COLO829 (cell line): ENCODE measurements around the gene RPS27L.
"Not testable (repeated sequence)": the region's sequence is repeated elsewhere in the genome, so short reads cannot be mapped to it uniquely, and the experiment has no call there.

Experiments used
- DNase-seq: peaks from one replicate; pipeline ENCODE4 v3.0.0; 2012; ENCODE audit warnings: low spot score

Gene RPS27L

DNA sequence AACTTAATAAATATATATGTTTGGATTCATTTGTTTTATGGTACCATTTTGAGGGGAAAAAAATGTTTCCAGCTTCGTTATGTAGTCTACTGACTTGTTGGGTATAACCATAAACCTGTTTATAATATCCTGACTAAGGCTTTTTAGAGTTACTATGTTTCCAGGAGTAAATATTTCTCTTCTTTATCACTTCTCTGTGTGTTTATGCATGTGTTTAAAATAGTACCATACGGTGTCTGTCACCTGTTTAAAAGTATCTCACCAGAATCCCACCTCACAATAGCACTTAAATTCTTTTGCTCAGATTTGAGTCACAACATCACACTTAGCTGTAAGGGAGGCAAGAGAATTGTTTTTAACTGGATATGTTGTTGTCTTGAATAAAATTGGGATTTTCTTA lies 20.5 kb downstream of the RPS27L start:
- DNase-seq = no peak

DNA sequence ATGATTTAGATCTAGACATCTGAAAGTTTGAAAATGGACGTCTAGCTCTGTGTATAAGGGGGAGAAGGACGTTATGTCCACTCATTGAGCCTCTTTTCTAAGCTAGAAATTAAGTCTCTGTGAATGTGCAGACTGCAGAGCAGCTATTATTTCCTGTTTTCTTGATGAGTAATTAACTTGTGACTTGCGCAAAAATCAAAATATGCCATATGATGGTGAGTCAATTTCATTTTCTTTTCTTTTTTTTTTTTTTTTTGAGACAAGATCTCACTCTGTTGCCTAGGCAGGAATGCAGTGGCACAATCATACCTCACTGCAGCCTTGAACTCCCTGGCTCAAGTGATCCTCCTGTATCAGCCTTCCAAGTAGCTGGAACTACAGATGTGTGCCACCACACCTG lies 21.5 kb downstream of the RPS27L start:
- peak; percentile 60 for DNase-seq

DNA sequence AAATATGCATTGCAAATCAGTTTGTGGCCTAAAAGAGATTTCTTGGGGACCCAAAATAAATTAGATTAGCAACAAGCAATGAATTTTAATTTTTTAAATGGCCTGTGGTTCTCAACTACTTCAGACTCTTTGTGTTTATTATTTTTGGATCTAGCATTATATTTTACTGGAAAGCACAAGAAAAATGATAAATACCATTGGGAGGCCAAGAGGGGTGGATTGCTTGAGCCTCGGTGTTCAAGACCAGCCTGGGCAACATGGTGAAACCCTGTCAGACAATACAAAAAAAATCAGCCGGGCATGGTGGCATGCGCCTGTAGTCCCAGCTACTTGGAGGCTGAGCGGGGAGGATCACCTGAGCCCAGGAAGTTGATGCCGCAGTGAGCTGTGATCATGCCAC lies 22.0 kb downstream of the RPS27L start:
- DNase-seq = no peak

- no peak for DNase-seq
Observed at GRCh38 chr15:63134245-63134985, 22.9 kb downstream of the RPS27L start.

DNA sequence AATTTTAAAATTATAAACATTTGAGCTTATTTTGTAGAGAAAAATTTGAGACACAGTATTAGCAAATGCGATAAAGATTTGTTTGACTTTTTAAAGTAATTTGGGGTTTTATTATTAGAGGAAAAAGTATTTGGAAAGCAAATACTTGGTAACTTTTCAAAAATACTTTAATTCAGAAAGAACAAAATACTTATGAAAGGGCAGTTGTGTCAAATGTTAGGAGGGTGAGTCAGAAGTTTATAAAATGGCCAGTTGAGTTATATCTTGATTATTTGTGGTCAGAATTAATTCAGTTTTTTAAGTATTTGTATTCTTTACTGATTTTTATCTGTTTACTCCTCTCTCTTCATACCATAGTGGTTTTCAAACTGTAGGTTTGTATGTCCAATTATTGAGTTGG lies 23.5 kb downstream of the RPS27L start:
- DNase-seq = peak; percentile 34

DNA sequence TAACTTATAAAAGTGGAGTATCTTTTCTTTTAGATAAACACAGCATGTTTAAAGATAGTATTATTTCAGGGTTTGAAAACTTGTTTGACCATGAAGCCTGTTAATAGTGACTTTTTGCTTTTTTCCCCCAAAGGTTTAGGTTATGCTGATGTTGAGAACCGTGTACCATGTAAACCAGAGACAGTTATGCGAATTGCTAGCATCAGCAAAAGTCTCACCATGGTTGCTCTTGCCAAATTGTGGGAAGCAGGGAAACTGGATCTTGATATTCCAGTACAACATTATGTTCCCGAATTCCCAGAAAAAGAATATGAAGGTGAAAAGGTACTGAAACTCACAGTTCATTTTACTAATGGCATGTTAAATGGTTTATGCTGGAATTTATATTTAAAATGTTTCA lies 30.6 kb downstream of the RPS27L start:
- DNase-seq = no peak

- DNase-seq = no peak
Observed at GRCh38 chr15:63124506-63124905, 32.8 kb downstream of the RPS27L start.

GRCh38 chr15:63122002-63122875 lies 35.0 kb downstream of the RPS27L start:
- DNase-seq = peak; percentile 60

GRCh38 chr15:63121382-63122001 lies 35.8 kb downstream of the RPS27L start, which contains the start of gene LACTB:
Gene LACTB (plus strand): TSS chr15:63121861. CDS start chr15:63121872, 11 bp downstream.
- peak; percentile 51 for DNase-seq

- DNase-seq = no peak
Observed at GRCh38 chr15:63118854-63119253, 38.4 kb downstream of the RPS27L start.

DNA sequence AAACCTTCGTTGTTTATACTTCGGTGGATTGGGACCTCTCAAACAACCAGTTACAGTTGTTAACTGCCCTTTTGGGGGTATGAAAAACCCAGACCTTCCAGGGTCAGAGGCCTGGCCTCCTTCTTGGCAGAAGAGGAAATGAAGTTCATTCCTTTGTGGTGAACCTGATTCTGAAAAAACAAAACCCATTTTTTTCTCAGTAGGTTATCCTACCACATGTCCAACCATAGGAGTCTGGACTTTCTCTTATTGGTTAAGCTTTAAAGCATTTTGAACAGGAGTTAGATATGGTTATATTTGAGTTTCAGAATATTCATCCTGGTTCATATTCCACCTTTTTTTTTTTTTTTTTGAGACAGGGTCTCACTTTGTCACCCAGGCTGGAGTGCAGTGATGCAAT lies 42.8 kb downstream of the RPS27L start:
- DNase-seq = no peak

GRCh38 chr15:63112871-63113270 lies 44.4 kb downstream of the RPS27L start:
- no peak for DNase-seq

DNA sequence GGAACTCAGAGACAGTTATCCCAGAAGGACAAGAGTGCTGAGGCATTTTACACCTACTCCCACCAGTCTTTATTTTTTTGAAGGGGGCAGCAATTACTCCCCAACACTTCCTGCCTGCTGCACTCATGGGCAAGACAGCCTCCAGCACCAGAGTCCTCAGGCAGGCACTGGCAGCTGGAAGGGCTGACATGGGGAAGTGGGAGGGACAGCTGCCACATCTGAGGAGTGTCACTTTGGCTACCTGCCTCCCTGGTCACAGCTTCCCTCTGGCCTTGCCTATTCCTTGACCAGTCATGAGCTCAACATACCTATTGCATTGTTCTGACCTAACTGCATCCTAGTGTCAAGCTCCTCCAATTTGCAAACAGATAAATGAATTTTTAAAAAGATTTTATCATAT lies 45.8 kb downstream of the RPS27L start:
- DNase-seq = no peak

DNA sequence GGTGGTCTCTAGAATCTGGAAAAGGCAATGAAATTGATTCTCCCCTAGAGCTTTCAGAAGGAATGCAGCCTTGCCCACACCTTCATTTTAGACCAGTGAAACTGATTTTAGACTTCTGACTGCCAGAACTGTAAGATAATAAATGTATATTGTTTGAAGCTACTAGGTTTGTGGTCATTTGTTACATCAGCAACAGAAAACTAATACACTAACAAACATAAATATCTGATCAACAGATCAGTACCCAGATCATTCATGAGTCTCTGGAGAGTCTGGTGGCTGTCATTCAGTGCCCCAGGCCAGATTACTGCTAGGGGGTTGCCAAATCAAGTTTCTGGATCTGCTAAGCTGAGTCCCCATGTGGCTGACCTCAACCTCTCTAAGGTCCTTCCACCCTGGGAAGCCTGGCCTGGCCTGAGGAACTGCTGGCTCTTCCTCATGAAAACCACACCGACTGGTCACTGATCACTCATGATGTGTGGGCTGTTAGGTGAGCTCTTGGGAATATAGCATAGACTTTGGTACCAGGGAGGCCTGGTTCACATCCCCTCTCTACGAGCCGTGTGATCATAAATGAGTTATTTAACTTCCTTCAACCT lies 46.8 kb downstream of the RPS27L start:
- DNase-seq = no peak

DNA sequence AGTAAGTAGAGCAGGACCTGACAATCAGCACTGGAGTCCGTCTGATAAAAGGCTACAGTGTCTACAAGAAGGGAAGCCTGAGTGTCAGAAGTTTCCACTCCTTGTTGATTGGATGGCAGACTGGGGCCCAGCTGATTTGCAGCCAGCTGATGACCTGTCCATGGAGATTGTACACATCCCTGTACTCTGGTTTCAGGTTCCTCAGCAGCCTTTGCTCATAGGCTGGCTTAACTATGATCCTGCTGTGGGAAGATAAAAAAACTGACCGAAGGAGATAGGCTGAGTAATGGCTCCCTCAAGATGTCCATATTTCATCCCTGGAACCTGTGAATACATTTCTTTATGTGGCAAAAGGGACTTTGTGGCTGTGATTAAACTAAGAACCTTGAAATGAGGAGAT lies 47.4 kb downstream of the RPS27L start:
- no peak for DNase-seq

GRCh38 chr15:63109498-63109897 lies 47.8 kb downstream of the RPS27L start:
- DNase-seq = no peak

- no peak for DNase-seq
Observed at GRCh38 chr15:63107895-63108546, 49.3 kb downstream of the RPS27L start.

DNA sequence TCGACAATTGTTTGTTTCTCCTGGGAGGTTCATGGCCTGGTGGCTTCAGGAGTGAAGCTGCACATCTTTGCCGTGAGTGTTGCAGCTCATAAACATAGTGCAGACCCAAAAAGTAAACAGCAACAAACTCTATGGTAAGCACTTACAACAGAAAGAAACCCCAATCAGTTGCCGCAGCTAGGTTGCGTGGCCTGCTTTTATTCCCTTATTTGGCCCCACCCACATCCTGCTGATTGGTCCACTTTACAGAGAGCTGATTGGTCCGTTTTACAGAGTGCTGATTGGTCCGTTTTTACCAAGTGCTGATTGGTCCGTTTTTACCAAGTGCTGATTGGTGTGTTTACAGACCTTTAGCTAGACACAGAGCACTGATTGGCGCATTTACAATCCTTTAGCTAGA lies 51.9 kb downstream of the RPS27L start:
- DNase-seq = not testable (repeated sequence)

DNA sequence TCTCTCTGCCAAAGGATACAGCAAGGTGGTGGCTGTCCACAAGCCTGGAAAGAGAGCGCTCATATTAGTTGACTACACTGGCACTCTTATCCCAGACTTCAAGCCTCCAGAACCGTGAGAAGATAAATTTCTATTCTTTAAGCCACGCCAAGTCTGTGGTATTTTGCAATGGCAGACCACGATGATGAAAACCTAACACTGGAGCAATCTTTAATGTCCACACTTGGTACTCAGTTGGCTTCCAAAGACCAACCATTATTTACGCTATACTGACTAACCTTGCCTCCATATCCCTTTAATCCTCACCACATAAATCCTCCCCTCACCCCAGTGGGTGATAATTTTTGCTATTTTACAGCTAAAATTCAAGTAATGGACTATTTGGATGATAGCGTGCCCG lies 52.5 kb downstream of the RPS27L start:
- no peak for DNase-seq

- DNase-seq = no peak
Observed at GRCh38 chr15:63103416-63103815, 53.9 kb downstream of the RPS27L start.

DNA sequence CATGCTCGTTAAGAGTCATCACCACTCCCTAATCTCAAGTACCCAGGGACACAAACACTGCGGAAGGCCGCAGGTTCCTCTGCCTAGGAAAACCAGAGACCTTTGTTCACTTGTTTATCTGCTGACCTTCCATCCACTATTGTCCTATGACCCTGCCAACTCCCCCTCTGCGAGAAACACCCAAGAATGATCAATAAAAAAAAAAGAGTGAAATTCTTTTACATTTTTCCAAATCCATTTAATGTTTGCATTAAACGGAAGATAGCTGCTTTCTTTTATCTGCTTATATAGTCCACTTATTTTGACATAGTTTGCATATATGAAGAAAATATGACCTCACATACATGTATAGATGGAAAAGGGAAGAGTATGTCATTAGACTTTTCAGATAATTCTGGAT lies 57.7 kb downstream of the RPS27L start:
- DNase-seq = not testable (repeated sequence)

DNA sequence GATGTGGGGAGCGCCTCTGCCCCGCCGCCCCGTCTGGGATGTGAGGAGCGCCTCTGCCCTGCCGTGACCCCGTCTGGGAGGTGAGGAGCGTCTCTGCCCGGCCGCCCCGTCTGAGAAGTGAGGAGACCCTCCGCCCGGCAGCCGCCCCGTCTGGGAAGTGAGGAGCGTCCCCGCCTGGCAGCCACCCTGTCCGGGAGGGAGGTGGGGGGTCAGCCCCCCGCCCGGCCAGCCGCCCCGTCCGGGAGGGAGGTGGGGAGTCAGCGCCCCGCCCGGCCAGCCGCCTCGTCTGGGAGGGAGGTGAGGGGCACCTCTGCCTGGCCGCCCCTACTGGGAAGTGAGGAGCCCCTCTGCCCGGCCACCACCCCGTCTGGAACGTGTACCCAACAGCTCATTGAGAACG lies 58.4 kb downstream of the RPS27L start:
- DNase-seq = not testable (repeated sequence)
